SH-SY5Y (cell line): Measurements from ENCODE around the gene OGN.

Source experiments
- GATA2 ChIP-seq: IDR thresholded peaks from 2 replicates; pipeline ENCODE4 v1.6.1; 2011; ENCODE audit warnings: mild to moderate bottlenecking, low read depth, low read length
- GATA3 ChIP-seq: IDR thresholded peaks from 2 replicates; pipeline ENCODE4 v1.6.1; 2011; ENCODE audit warnings: low read depth, mild to moderate bottlenecking, low read length, moderate library complexity

The OGN gene

GRCh38 chr9:92385001-92385400, 19.4 kb downstream of the OGN start:
- TF ChIP-seq GATA3 (no peak), GATA2 (no peak)

DNA sequence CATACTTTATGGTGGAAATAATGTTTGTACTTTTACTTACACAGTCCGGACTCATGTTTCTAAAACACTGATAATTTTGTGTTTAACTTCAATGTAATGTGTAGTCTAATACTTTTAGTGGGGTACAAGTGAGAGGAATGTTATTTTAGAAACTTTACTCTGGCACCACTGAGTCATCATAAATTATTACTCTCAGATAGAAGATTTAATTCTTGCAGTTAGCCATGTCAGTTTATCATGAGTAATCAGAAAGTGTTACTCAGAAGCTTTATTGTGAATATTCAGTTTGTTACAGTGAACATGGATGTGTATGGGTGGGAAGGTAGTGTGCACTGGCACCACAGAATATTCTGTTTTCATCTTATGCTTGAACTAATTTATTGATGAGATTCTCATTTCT, 20.0 kb downstream of the OGN start:
- TF ChIP-seq GATA3 (no peak), GATA2 (no peak)

- TF ChIP-seq GATA2, result no peak
Measured at GRCh38 chr9:92381775-92382174, 22.6 kb downstream of the OGN start.

- no peak for TF ChIP-seq GATA3
- TF ChIP-seq GATA2, result no peak
Measured at GRCh38 chr9:92380603-92381002, 23.8 kb downstream of the OGN start.

- TF ChIP-seq GATA2 (no peak), GATA3 (no peak)
Measured at GRCh38 chr9:92378865-92379560, 25.4 kb downstream of the OGN start.

GRCh38 chr9:92377876-92378275, 26.5 kb downstream of the OGN start:
- TF ChIP-seq GATA3 (no peak), GATA2 (no peak)

DNA sequence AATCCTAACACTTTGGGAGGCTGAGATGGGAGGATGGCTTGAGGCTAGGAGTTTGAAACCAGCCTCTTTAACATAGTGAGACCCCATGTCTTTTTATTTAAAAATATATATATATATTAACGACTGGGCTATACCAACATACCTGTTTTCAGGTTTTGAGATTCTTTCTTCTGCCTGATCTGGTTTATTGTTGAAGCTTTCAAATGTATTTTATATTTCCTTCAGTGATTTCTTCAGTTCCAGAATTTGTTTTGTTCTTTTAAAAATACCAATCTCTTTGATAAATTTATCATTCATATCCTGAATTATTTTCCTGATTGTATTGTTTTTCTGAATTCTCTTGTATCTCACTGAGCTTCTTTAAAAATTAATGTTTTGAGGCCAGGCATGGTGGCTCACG, 31.2 kb downstream of the OGN start:
- TF ChIP-seq GATA2, result no peak
- TF ChIP-seq GATA3, result no peak

DNA sequence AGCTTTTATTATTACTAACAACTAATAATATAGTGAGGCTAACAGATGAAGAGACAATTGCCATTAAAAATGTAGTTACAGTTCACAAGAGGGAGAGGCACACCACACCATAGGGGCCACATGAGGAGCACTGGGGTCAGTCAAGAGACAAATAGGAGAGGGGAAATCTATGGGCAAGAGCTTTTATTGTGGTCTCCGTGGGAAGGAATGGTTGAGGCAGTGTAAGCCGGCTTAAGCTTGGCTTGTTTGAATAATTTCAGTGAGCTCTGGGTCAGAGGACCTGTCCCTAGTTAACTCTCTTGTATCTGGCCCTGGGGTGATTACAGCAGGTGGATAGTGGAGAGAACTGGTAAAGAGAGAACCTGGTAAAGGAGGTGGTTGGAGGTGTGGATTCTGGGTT, 35.3 kb downstream of the OGN start:
- TF ChIP-seq GATA2 (no peak), GATA3 (no peak)

DNA sequence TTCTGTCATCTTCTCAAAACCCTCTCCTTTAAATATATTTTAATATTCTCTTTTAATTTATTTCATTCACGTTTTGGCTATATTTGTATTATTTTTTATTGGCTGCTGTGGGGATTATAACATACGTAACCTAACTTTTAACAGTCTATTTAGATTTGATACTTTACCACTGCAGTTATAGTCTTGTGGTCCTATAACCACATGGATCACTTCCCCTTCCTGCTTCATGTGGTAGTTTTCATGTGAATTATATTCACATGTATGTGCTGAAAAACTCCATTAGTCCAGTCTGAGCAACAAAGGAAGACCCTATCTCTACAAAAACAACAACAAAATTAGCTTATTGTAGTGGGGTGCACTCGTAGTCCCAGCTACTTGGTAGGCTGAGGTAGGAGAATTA, 44.3 kb downstream of the OGN start:
- no peak for TF ChIP-seq GATA2
- TF ChIP-seq GATA3, result no peak

DNA sequence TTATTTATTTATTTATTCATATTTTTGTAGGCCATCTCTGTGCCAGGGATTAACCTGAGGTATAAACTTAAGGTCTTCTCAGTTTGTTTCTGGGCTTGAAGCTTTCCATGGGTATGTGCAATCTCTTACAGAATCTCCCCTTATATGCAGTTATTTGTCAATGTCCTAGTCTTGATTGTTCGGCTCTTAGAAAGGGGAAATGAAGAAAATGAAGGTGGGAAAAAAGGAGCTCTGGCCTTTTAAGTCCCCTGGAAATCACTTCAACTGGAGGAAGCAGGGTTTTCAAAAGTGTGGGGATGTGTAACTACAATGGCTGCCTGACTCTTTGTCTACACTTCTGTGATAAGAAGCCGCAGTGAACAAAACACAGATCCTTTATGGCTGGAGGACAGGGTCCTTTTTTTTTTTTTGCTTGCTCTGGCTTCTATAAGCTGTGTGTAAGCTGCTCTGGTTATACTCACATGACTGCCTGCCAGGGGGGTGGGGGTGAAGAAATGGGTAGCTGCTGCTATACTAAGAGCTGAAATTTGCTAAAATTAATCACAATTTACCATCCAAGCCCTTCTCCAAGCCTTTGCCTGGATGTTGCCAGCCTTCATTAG, 44.9 kb downstream of the OGN start:
- TF ChIP-seq GATA2 (peak; percentile 72), GATA3 (peak; percentile 77)

- TF ChIP-seq GATA2, result no peak
- no peak for TF ChIP-seq GATA3
Measured at GRCh38 chr9:92353051-92353450, 51.3 kb downstream of the OGN start.

- TF ChIP-seq GATA3 (no peak), GATA2 (no peak)
Measured at GRCh38 chr9:92350740-92351133, 53.6 kb downstream of the OGN start.

DNA sequence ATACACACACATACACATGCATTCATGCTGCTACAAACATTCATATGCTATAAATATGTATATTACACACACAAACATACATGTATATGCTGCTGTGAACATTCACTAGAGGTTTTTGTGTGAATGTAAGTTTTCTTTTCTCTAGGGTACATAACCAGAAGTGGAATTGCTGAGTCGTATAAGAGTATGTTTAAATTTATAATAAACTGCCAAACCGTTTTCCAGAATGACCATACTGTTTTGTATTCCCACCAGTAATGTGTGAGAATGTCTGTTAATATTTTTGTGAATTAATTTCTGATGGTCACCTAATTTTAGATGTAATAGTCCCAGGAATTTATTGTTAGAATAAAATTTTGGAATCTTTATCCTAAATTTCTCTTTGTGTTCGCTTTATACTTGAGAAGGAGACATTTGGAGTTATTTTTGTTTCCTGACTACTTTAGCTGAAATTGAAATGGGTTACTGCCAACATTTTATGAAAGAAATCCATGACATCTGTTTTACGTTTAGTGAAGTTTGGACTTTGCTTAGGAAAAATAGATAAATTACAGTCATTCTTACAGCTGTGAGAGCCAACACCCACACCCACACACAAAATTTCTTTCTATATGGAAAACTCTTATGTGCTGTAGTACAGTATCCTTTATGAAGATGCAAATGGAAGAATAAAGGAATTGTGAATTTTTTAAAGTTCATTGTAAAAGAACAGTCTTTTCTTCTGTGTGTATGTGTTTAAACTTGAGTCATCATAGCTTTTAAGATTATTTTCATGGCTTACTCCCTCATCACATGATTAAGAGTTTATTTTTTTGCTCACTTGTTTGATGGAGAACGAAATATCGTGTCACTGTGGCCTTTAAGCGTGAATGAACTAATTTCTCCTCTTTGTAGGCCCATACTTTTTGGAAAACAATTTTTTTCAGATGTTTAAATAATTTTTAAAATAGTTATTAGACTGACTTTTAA, 54.3 kb downstream of the OGN start:
- TF ChIP-seq GATA3 (no peak), GATA2 (no peak)

GRCh38 chr9:92345582-92345981, 58.8 kb downstream of the OGN start:
- TF ChIP-seq GATA3 (no peak), GATA2 (no peak)
